ENCODE results near the gene TMEM266. TPM values are rescaled to one million over a fixed set of nuclear protein-coding genes. Genes with fewer than 3 reads are reported as not detected.

The TMEM266 gene
- total RNA-seq, 2 experiments from 2014 or later, result not detected

- no peak for TF ChIP-seq CTCF (IDR thresholded peaks at IDR 0.05)
- Histone ChIP-seq H3K4me1 (ENCODE audit: insufficient read depth, low read length) (no peaks in the 10 kb centered on the region), H3K4me3 (ENCODE audit: low read length) (no peak overlapping the region), H3K36me3 (ENCODE audit: insufficient read depth, low read length) (peaks cover 42% of the 10 kb centered on the region), H3K27ac (ENCODE audit: low read depth in 1 of 2, low read length in 2 of 2) (no peak overlapping the region), H3K9me3 (ENCODE audit: control insufficient read depth in 1 of 2, insufficient read depth in 1 of 2, low read length in 2 of 2) (no peaks in the 10 kb centered on the region), H3K27me3 (ENCODE audit: control insufficient read depth in 1 of 2, insufficient read depth in 2 of 2, low read length in 2 of 2) (no peaks in the 10 kb centered on the region)
- DNase-seq, result no peak
- no peak overlapping the region for H3K27ac Mint-ChIP-seq
- no peak overlapping the region for H3K4me3 Mint-ChIP-seq
- intact Hi-C loops (cut with DNase I, micrococcal nuclease), result no loop called here
- CTCF ChIA-PET, result no interaction called here
- H3K27me3 Mint-ChIP-seq, result no peaks in the 10 kb centered on the region
- POLR2A ChIA-PET, result no interaction called here
- no peak for ATAC-seq (ENCODE audit: poor library complexity)
- peaks cover 44% of the 10 kb centered on the region for H3K36me3 Mint-ChIP-seq (ENCODE audit: low read depth)
- no peaks in the 10 kb centered on the region for H3K4me1 Mint-ChIP-seq (ENCODE audit: low read depth)
- H3K9me3 Mint-ChIP-seq, result no peaks in the 10 kb centered on the region
Measured at GRCh38 chr15:76209942-76210341, 150.2 kb downstream of the TMEM266 start.

GRCh38 chr15:76215634-76216033, 155.8 kb downstream of the TMEM266 start:
- Histone ChIP-seq H3K4me3 (ENCODE audit: low read length) (no peak overlapping the region), H3K27ac (ENCODE audit: low read depth in 1 of 2, low read length in 2 of 2) (no peak overlapping the region), H3K27me3 (ENCODE audit: control insufficient read depth in 1 of 2, insufficient read depth in 2 of 2, low read length in 2 of 2) (no peaks in the 10 kb centered on the region), H3K4me1 (ENCODE audit: insufficient read depth, low read length) (no peaks in the 10 kb centered on the region), H3K36me3 (ENCODE audit: insufficient read depth, low read length) (peaks cover 52% of the 10 kb centered on the region), H3K9me3 (ENCODE audit: control insufficient read depth in 1 of 2, insufficient read depth in 1 of 2, low read length in 2 of 2) (no peaks in the 10 kb centered on the region)
- H3K9me3 Mint-ChIP-seq, result no peaks in the 10 kb centered on the region
- ChIA-PET POLR2A (no interaction called here), CTCF (interaction anchor here (0.9 kb wide), 1 partner anchor 38 kb away, joined by 3 read pairs; no protein-coding TSS in a partner anchor)
- no peak for TF ChIP-seq CTCF (IDR thresholded peaks at IDR 0.05)
- intact Hi-C loops (cut with DNase I, micrococcal nuclease), result no loop called here
- H3K4me1 Mint-ChIP-seq (ENCODE audit: low read depth), result no peaks in the 10 kb centered on the region
- ATAC-seq (ENCODE audit: poor library complexity) (no peak), DNase-seq (no peak)
- H3K27me3 Mint-ChIP-seq, result no peaks in the 10 kb centered on the region
- no peak overlapping the region for H3K4me3 Mint-ChIP-seq
- H3K27ac Mint-ChIP-seq, result no peak overlapping the region
- H3K36me3 Mint-ChIP-seq (ENCODE audit: low read depth), result peaks cover 71% of the 10 kb centered on the region

- H3K27ac ChIP-seq (ENCODE audit: low read depth in 1 of 2, low read length in 2 of 2), result no peak overlapping the region
- Mint-ChIP-seq H3K36me3 (ENCODE audit: low read depth) (peaks cover 68% of the 10 kb centered on the region), H3K4me1 (ENCODE audit: low read depth) (no peaks in the 10 kb centered on the region), H3K4me3 (no peak overlapping the region), H3K27ac (peak overlapping the region; percentile 5), H3K27me3 (no peaks in the 10 kb centered on the region), H3K9me3 (no peaks in the 10 kb centered on the region)
- DNase-seq (no peak), ATAC-seq (ENCODE audit: poor library complexity) (no peak)
- H3K36me3 ChIP-seq (ENCODE audit: insufficient read depth, low read length), result peaks cover 41% of the 10 kb centered on the region
- TF ChIP-seq CTCF (IDR thresholded peaks at IDR 0.05), result no peak
- H3K27me3 ChIP-seq (ENCODE audit: control insufficient read depth in 1 of 2, insufficient read depth in 2 of 2, low read length in 2 of 2), result no peaks in the 10 kb centered on the region
- intact Hi-C loops (cut with DNase I, micrococcal nuclease), result no loop called here
- CTCF ChIA-PET, result no interaction called here
- no peaks in the 10 kb centered on the region for H3K4me1 ChIP-seq (ENCODE audit: insufficient read depth, low read length)
- no peak overlapping the region for H3K4me3 ChIP-seq (ENCODE audit: low read length)
- POLR2A ChIA-PET, result no interaction called here
- no peaks in the 10 kb centered on the region for H3K9me3 ChIP-seq (ENCODE audit: control insufficient read depth in 1 of 2, insufficient read depth in 1 of 2, low read length in 2 of 2)
Measured at GRCh38 chr15:76217029-76217881, 157.5 kb downstream of the TMEM266 start.

Data from CD4-positive, alpha-beta T cell (primary cell).